ENCODE data around the gene FANCG. TPM values are rescaled to one million over a fixed set of nuclear protein-coding genes. Genes with fewer than 3 reads are reported as not detected.

The FANCG gene
- total and polyA plus RNA-seq, 2 of the 8 experiments (the other 6 are each of a cell fraction or from before 2014, with no cell fraction given) = 66.6 to 87.1 TPM

- TF ChIP-seq CHD7 (IDR thresholded peaks at IDR 0.05; ENCODE audit: insufficient replicate concordance, low read length) (no peak), EZH2 (IDR thresholded peaks at IDR 0.05; ENCODE audit: low read depth, low read length, severe bottlenecking) (no peak), RNF2 (IDR thresholded peaks at IDR 0.05; ENCODE audit: borderline replicate concordance, low read depth, low read length, missing control alignments, poor library complexity, severe bottlenecking) (no peak)
These were observed 27.9 kb upstream of the FANCG start (continued) for GRCh38 chr9:35107297-35108290.

All from H1 (cell line).